WTC11 (cell line): ENCODE results near the gene DHDDS. TPM values are rescaled to one million over a fixed set of nuclear protein-coding genes. Genes with fewer than 3 reads are reported as not detected.
A peak's percentile ranks its signal among the peaks of the same experiment; 100 is the strongest.

Experiments
- ATAC-seq: fragments of 200-7000 bp; cut with Tn5 transposase; 2 replicates; pipeline ENCODE4 v1.10.0; 2021; ENCODE audit warnings: mild to moderate bottlenecking, moderate library complexity
- CTCF ChIA-PET: fragments of 300-600 bp; sonication (Branson Sonifier 250); formaldehyde crosslinking; loops from one replicate; lab custom pipeline; 2021; ENCODE audit warnings: antibody characterized with exemption; lab: Charles Lee
- POLR2A ChIA-PET: fragments of 350-600 bp; sonication (Branson Sonifier 250); formaldehyde crosslinking; loops from one replicate; lab custom pipeline; 2021; ENCODE audit warnings: antibody characterized with exemption; lab: Charles Lee
- DNase-seq: peaks from one replicate; pipeline ENCODE4 v3.0.0; 2021; ENCODE audit warnings: low spot score
- H3K27ac Mint-ChIP-seq: 2 replicates; pipeline ENCODE4 v1.8.0; 2021; ENCODE audit warnings: mixed read lengths
- H3K27me3 Mint-ChIP-seq: 2 replicates; pipeline ENCODE4 v1.8.0; 2021; ENCODE audit warnings: low read depth, mild to moderate bottlenecking, moderate library complexity, mixed read lengths
- H3K36me3 Mint-ChIP-seq: 2 replicates; pipeline ENCODE4 v1.8.0; 2021; ENCODE audit warnings: mixed read lengths
- H3K4me1 Mint-ChIP-seq: 2 replicates; pipeline ENCODE4 v1.8.0; 2022; ENCODE audit warnings: mixed read lengths
- H3K4me3 Mint-ChIP-seq: 2 replicates; pipeline ENCODE4 v1.8.0; 2021; ENCODE audit warnings: mild to moderate bottlenecking, moderate library complexity, mixed read lengths
- H3K9me3 Mint-ChIP-seq: 2 replicates; pipeline ENCODE4 v1.8.0; 2021; ENCODE audit warnings: mixed read lengths
- ESRRA ChIP-seq: sonication (generic); formaldehyde crosslinking; IDR thresholded peaks from 2 replicates; pipeline ENCODE4 v1.8.1; 2022; ENCODE audit warnings: mild to moderate bottlenecking, missing genetic modification reagents, borderline replicate concordance
- ETV6 ChIP-seq: sonication (generic); formaldehyde crosslinking; IDR thresholded peaks from 2 replicates; pipeline ENCODE4 v1.8.1; 2022; ENCODE audit warnings: mild to moderate bottlenecking, missing genetic modification reagents
- FOXK1 ChIP-seq: sonication (generic); formaldehyde crosslinking; IDR thresholded peaks from 2 replicates; pipeline ENCODE4 v1.8.0; 2022; ENCODE audit warnings: mild to moderate bottlenecking, moderate library complexity, missing genetic modification reagents
- GRHL2 ChIP-seq: fragments of 250-450 bp; sonication (Bioruptor Pico); IDR thresholded peaks from 2 replicates; pipeline ENCODE4 v1.8.0; 2022; ENCODE audit warnings: mild to moderate bottlenecking, moderate library complexity; ENCODE audit not compliant: insufficient replicate concordance, severe bottlenecking
- HMGXB4 ChIP-seq: sonication (generic); formaldehyde crosslinking; IDR thresholded peaks from 2 replicates; pipeline ENCODE4 v1.8.1; 2023; ENCODE audit warnings: mild to moderate bottlenecking, moderate library complexity, missing genetic modification reagents
- JUN ChIP-seq: sonication (generic); formaldehyde crosslinking; IDR thresholded peaks from 2 replicates; pipeline ENCODE4 v1.8.0; 2023; ENCODE audit warnings: mild to moderate bottlenecking, missing genetic modification reagents
- KAT7 ChIP-seq: sonication (generic); formaldehyde crosslinking; IDR thresholded peaks from 2 replicates; pipeline ENCODE4 v1.8.1; 2023; ENCODE audit warnings: missing genetic modification reagents, mild to moderate bottlenecking, borderline replicate concordance
- MLX ChIP-seq: sonication (generic); formaldehyde crosslinking; IDR thresholded peaks from 2 replicates; pipeline ENCODE4 v1.8.1; 2023; ENCODE audit warnings: mild to moderate bottlenecking, missing genetic modification reagents, moderate library complexity
- MXD4 ChIP-seq: fragments of 250-450 bp; sonication (Bioruptor Pico); IDR thresholded peaks from 2 replicates; pipeline ENCODE4 v1.8.0; 2021; ENCODE audit warnings: mild to moderate bottlenecking, moderate library complexity, borderline replicate concordance
- NFATC4 ChIP-seq: fragments of 250-450 bp; sonication (Bioruptor Pico); IDR thresholded peaks from 2 replicates; pipeline ENCODE4 v1.9.0; 2021; ENCODE audit warnings: mild to moderate bottlenecking
- NFE2L1 ChIP-seq: sonication (generic); formaldehyde crosslinking; IDR thresholded peaks from 2 replicates; pipeline ENCODE4 v1.8.1; 2023; ENCODE audit warnings: missing genetic modification reagents
- NFYB ChIP-seq: sonication (generic); formaldehyde crosslinking; conservative IDR thresholded peaks from 2 replicates; pipeline ENCODE4 v1.8.0; 2022; ENCODE audit warnings: low read depth, missing genetic modification reagents
- PREB ChIP-seq: sonication (generic); formaldehyde crosslinking; IDR thresholded peaks from 2 replicates; pipeline ENCODE4 v1.8.1; 2022; ENCODE audit warnings: mild to moderate bottlenecking, missing genetic modification reagents, moderate library complexity, borderline replicate concordance
- SMAD4 ChIP-seq: sonication (generic); formaldehyde crosslinking; IDR thresholded peaks from 2 replicates; pipeline ENCODE4 v1.8.0; 2022; ENCODE audit warnings: mild to moderate bottlenecking, missing genetic modification reagents
- SP1 ChIP-seq: sonication (generic); formaldehyde crosslinking; conservative IDR thresholded peaks from 2 replicates; pipeline ENCODE4 v1.8.1; 2022; ENCODE audit warnings: missing genetic modification reagents
- TEAD1 ChIP-seq: sonication (generic); formaldehyde crosslinking; IDR thresholded peaks from 2 replicates; pipeline ENCODE4 v1.8.0; 2022; ENCODE audit warnings: mild to moderate bottlenecking, missing genetic modification reagents
- TP53 ChIP-seq: sonication (generic); formaldehyde crosslinking; IDR thresholded peaks from 2 replicates; pipeline ENCODE4 v1.8.1; 2023; ENCODE audit warnings: mild to moderate bottlenecking, missing genetic modification reagents
- ZNF281 ChIP-seq: sonication (generic); formaldehyde crosslinking; IDR thresholded peaks from 2 replicates; pipeline ENCODE4 v1.8.0; 2023; ENCODE audit warnings: mild to moderate bottlenecking, missing genetic modification reagents
- ZNF317 ChIP-seq: sonication (generic); formaldehyde crosslinking; IDR thresholded peaks from 2 replicates; pipeline ENCODE4 v1.8.1; 2023; ENCODE audit warnings: low read depth, mild to moderate bottlenecking, moderate library complexity, missing genetic modification reagents, borderline replicate concordance
- ZNF416 ChIP-seq: fragments of 250-450 bp; sonication (Bioruptor Pico); IDR thresholded peaks from 2 replicates; pipeline ENCODE4 v1.9.0; 2021; ENCODE audit warnings: mild to moderate bottlenecking, inconsistent platforms
- total RNA-seq: library from RNA; stranded (reverse); gene quantifications from 3 replicates; pipeline ENCODE4 v1.2.3, GENCODE V29; 2021
- TF ChIP-seq, protein P1 (sequence below): fragments of 250-450 bp; sonication (Bioruptor Pico); IDR thresholded peaks from 2 replicates; pipeline ENCODE4 v1.9.0; 2021; ENCODE audit warnings: mild to moderate bottlenecking
- TF ChIP-seq, protein P2 (sequence below): sonication (generic); formaldehyde crosslinking; IDR thresholded peaks from 2 replicates; pipeline ENCODE4 v1.8.1; 2023; ENCODE audit warnings: mild to moderate bottlenecking, missing genetic modification reagents
- TF ChIP-seq, protein P3 (sequence below): sonication (generic); formaldehyde crosslinking; IDR thresholded peaks from 2 replicates; pipeline ENCODE4 v1.8.1; 2022; ENCODE audit warnings: mild to moderate bottlenecking, moderate library complexity, missing genetic modification reagents

The DHDDS gene
- total RNA-seq, 1 experiment from 2014 or later: 55.4 TPM

DNA sequence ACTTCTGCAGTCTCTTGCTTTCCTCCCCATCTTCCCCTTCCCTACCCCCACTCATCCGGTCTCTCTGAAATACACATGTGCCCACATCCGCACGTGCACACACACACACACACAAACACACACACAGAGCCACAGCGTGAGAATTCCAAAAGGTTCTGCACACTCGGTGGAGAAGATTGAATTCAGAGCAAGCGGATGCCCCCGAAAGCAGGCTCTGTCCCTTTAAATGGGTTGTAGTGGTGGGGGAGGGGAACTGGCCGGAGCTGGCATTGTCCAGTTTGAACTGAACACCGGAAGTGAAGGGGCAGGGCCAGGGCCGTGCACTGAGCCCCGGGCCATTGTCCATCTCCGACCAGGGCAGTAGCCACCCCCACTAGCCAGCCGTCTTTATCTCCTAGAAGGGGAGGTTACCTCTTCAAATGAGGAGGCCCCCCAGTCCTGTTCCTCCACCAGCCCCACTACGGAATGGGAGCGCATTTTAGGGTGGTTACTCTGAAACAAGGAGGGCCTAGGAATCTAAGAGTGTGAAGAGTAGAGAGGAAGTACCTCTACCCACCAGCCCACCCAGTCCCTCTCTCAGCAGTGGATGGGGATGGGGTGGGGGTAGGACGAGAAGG is 22.8 kb upstream of the DHDDS start (continued):
- TF ChIP-seq MLX (CRISPR knock-in tag): no peak
- peak; percentile 55; the same call in 1 of the 2 replicates for TF ChIP-seq FOXK1
- TF ChIP-seq, protein P1, sequence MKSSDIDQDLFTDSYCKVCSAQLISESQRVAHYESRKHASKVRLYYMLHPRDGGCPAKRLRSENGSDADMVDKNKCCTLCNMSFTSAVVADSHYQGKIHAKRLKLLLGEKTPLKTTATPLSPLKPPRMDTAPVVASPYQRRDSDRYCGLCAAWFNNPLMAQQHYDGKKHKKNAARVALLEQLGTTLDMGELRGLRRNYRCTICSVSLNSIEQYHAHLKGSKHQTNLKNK (CRISPR knock-in tag): no peak
- peak; percentile 96 for TF ChIP-seq ZNF281 (CRISPR knock-in tag)
- no peak for TF ChIP-seq TEAD1 (CRISPR knock-in tag)
- TF ChIP-seq ZNF317 (CRISPR knock-in tag): no peak
- peak; percentile 41; the same call in 1 of the 2 replicates for TF ChIP-seq NFE2L1 (CRISPR knock-in tag)
- no peak for TF ChIP-seq MXD4
- peak; percentile 34; the same call in 1 of the 2 replicates for TF ChIP-seq ETV6 (CRISPR knock-in tag)
- TF ChIP-seq ZNF416 (CRISPR knock-in tag): no peak
- TF ChIP-seq HMGXB4 (CRISPR knock-in tag): no peak
- TF ChIP-seq GRHL2: no peak
- peak; percentile 59; the same call in 1 of the 2 replicates for TF ChIP-seq SP1 (CRISPR knock-in tag)

GRCh38 chr1:26410706-26411623 is 21.2 kb upstream of the DHDDS start, which contains the start of gene LIN28A:
TSS of gene LIN28A (plus strand) at chr1:26410817. CDS start at chr1:26410892, 75 bp downstream.
- Mint-ChIP-seq H3K27ac (peak within 1 kb of the TSS; percentile 99), H3K4me1 (peaks cover 54% of the 10 kb centered on the region), H3K36me3 (peaks cover 45% of the 10 kb centered on the region), H3K4me3 (peak within 1 kb of the TSS; percentile 98), H3K9me3 (no peaks in the 10 kb centered on the region), H3K27me3 (no peaks in the 10 kb centered on the region; the same call in 1 of the 2 replicates)
- no peak for ATAC-seq
- POLR2A ChIA-PET: interaction anchor here (0.5 to 3.2 kb wide), 12 partner anchors 9 to 376 kb away, joined by 3 to 35 read pairs (median 4); partner anchors contain the start of genes DHDDS and HMGN2
- peak; percentile 22 for DNase-seq
- CTCF ChIA-PET: interaction anchor here (0.5 to 2.0 kb wide), 15 partner anchors 8 to 177 kb away, joined by 3 to 15 read pairs (median 7); partner anchors contain the start of genes CD52, CEP85, DHDDS and SH3BGRL3
- TF ChIP-seq TP53 (no peak), ESRRA (0 out of 2 replicates have a peak, but pooled peaks have one; percentile 14), JUN (peak; percentile 70; the same call in 1 of the 2 replicates), PREB (no peak; the same call in 1 of the 2 replicates), KAT7 (CRISPR knock-in tag) (peak; percentile 61; the same call in 1 of the 2 replicates), NFATC4 (CRISPR knock-in tag) (0 out of 2 replicates have a peak, but pooled peaks have one; percentile 14), SMAD4 (0 out of 2 replicates have a peak, but pooled peaks have one; percentile 25), NFYB (no peak)
- TF ChIP-seq, protein P2, sequence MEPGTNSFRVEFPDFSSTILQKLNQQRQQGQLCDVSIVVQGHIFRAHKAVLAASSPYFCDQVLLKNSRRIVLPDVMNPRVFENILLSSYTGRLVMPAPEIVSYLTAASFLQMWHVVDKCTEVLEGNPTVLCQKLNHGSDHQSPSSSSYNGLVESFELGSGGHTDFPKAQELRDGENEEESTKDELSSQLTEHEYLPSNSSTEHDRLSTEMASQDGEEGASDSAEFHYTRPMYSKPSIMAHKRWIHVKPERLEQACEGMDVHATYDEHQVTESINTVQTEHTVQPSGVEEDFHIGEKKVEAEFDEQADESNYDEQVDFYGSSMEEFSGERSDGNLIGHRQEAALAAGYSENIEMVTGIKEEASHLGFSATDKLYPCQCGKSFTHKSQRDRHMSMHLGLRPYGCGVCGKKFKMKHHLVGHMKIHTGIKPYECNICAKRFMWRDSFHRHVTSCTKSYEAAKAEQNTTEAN: peak; percentile 44; the same call in 1 of the 2 replicates
- TF ChIP-seq, protein P3, sequence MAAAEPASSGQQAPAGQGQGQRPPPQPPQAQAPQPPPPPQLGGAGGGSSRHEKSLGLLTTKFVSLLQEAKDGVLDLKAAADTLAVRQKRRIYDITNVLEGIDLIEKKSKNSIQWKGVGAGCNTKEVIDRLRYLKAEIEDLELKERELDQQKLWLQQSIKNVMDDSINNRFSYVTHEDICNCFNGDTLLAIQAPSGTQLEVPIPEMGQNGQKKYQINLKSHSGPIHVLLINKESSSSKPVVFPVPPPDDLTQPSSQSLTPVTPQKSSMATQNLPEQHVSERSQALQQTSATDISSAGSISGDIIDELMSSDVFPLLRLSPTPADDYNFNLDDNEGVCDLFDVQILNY (CRISPR knock-in tag): 0 out of 2 replicates have a peak, but pooled peaks have one; percentile 6
